MM.1S (cell line): ENCODE results near the gene PXT1.

ENCODE experiments used
- CTCF ChIP-seq: fragments of 300-600 bp; sonication (generic); IDR thresholded peaks from 2 replicates; pipeline ENCODE4 v1.5.1; 2016; ENCODE audit warnings: antibody characterized with exemption, low read length, mixed read lengths
- EZH2 ChIP-seq: fragments of 300-600 bp; sonication (generic); optimal IDR thresholded peaks from 2 replicates; pipeline ENCODE3; 2017; ENCODE audit warnings: low read depth, mild to moderate bottlenecking, antibody characterized with exemption, low read length, mixed read lengths
- EZH2phosphoT487 ChIP-seq: fragments of 300-600 bp; sonication (generic); IDR thresholded peaks from 2 replicates; pipeline ENCODE4 v1.6.1; 2018; ENCODE audit warnings: antibody characterized with exemption, low read length

- no peak for TF ChIP-seq EZH2
- TF ChIP-seq CTCF: no peak
- TF ChIP-seq EZH2phosphoT487: no peak
These were observed 72.0 kb downstream of the PXT1 start for GRCh38 chr6:36370638-36371037.
